A549 treated with Hydrocortisone at 1 μM for 4 hours (cell line): ENCODE measurements around the gene RHOT2. TPM values are rescaled to one million over a fixed set of nuclear protein-coding genes. Genes with fewer than 3 reads are reported as not detected.

Source experiments
- total RNA-seq: library from RNA; stranded (reverse); fragments of 200-300 nt; extraction: Qiagen RNA extraction; gene quantifications from 5 replicates; pipeline ENCODE4 v1.2.3, GENCODE V29; 2022

The RHOT2 gene
- total RNA-seq, 1 experiment from 2014 or later: 97.1 TPM

Other genes with a start within 250 kb of the RHOT2 start
- 24.7 to 28.6 TPM (median 27.8 TPM) in 5 replicates for gene RAB11FIP3, start 242.5 kb upstream of the RHOT2 start, total RNA-seq
- gene CAPN15, start 140.4 kb upstream of the RHOT2 start, total RNA-seq: 50.9 to 69.7 TPM (median 68.7 TPM) in 5 replicates
- gene PRR35, start 107.7 kb upstream of the RHOT2 start, total RNA-seq: 0.14 to 0.22 TPM (median 0.16 TPM) in 5 replicates
- 0.17 to 0.32 TPM (median 0.23 TPM) in 5 replicates for gene NHLRC4, start 101.1 kb upstream of the RHOT2 start, total RNA-seq
- 30.4 to 41.6 TPM (median 38.8 TPM) in 5 replicates for gene PIGQ, start 98.2 kb upstream of the RHOT2 start, total RNA-seq
- gene RAB40C, start 78.1 kb upstream of the RHOT2 start, total RNA-seq: 14.8 to 19.3 TPM (median 17.6 TPM) in 5 replicates
- 0.10 to 0.23 TPM (median 0.18 TPM) in 5 replicates for gene WFIKKN1, start 37.1 kb upstream of the RHOT2 start, total RNA-seq
- 63.7 to 140 TPM (median 135 TPM) in 5 replicates for gene METTL26, start 31.8 kb upstream of the RHOT2 start, total RNA-seq
- 18.5 to 43.3 TPM (median 40.9 TPM) in 5 replicates for gene MCRIP2, start 26.3 kb upstream of the RHOT2 start, total RNA-seq
- 18.5 to 27.3 TPM (median 24.3 TPM) in 5 replicates for gene WDR90, start 18.8 kb upstream of the RHOT2 start, total RNA-seq
- 0.63 to 1.6 TPM (median 1.1 TPM) in 5 replicates for gene RHBDL1, start 7.5 kb downstream of the RHOT2 start, total RNA-seq
- gene STUB1, start 12.3 kb downstream of the RHOT2 start, total RNA-seq: 79.2 to 127 TPM (median 122 TPM) in 5 replicates
- 73.2 to 80.1 TPM (median 77.6 TPM) in 5 replicates for gene JMJD8, start 16.2 kb downstream of the RHOT2 start, total RNA-seq
- 5.3 to 6.9 TPM (median 6.1 TPM) in 5 replicates for gene WDR24, start 22.3 kb downstream of the RHOT2 start, total RNA-seq
- 11.9 to 16.3 TPM (median 12.7 TPM) in 5 replicates for gene FBXL16, start 37.7 kb downstream of the RHOT2 start, total RNA-seq
- 58.6 to 221 TPM (median 196 TPM) in 5 replicates for gene METRN, start 47.0 kb downstream of the RHOT2 start, total RNA-seq
- 23.4 to 64.7 TPM (median 56.5 TPM) in 5 replicates for gene ANTKMT, start 53.0 kb downstream of the RHOT2 start, total RNA-seq
- gene CCDC78, start 58.3 kb downstream of the RHOT2 start, total RNA-seq: 5.0 to 6.3 TPM (median 5.8 TPM) in 5 replicates
- 16.0 to 19.2 TPM (median 18.8 TPM) in 5 replicates for gene HAGHL, start 59.0 kb downstream of the RHOT2 start, total RNA-seq
- 25.8 to 31.1 TPM (median 27.7 TPM) in 5 replicates for gene CIAO3, start 72.9 kb downstream of the RHOT2 start, total RNA-seq
- 2.5 to 4.0 TPM (median 3.1 TPM) in 5 replicates for gene MSLN, start 92.6 kb downstream of the RHOT2 start, total RNA-seq
- gene RPUSD1, start 120.2 kb downstream of the RHOT2 start, total RNA-seq: 36.3 to 54.3 TPM (median 50.8 TPM) in 5 replicates
- gene CHTF18, start 120.5 kb downstream of the RHOT2 start, total RNA-seq: 16.6 to 25.7 TPM (median 24.4 TPM) in 5 replicates
- gene GNG13, start 132.6 kb downstream of the RHOT2 start, total RNA-seq: 0.14 TPM in 1 of 5 replicates, not detected in the others